SK-N-SH (cell line): ENCODE data around the gene CCDC149.

Experiments used
- EP300 ChIP-seq, 2 experiments: IDR thresholded peaks; 2 replicates each; pipeline versions ENCODE4 v1.4.0 to v1.6.1; 2012; ENCODE audit warnings: borderline replicate concordance in 1 of 2, low read depth in 1 of 2, low read length in 1 of 2
- EZH2phosphoT487 ChIP-seq: fragments of 200-600 bp; sonication (generic); IDR thresholded peaks from 2 replicates; pipeline ENCODE4 v1.6.1; 2017; ENCODE audit warnings: low read depth, mixed run types, mild to moderate bottlenecking, antibody characterized with exemption, moderate library complexity, borderline replicate concordance
- GABPA ChIP-seq: IDR thresholded peaks from 2 replicates; pipeline ENCODE4 v1.4.0; 2012; ENCODE audit warnings: low read depth, mild to moderate bottlenecking
- JUND ChIP-seq: IDR thresholded peaks from 2 replicates; pipeline ENCODE4 v1.4.0; 2012
- NRF1 ChIP-seq: IDR thresholded peaks from 2 replicates; pipeline ENCODE4 v1.6.1; 2012; ENCODE audit warnings: low read depth, mild to moderate bottlenecking, low read length
- POLR2AphosphoS5 ChIP-seq: IDR thresholded peaks from 2 replicates; pipeline ENCODE4 v1.6.1; 2012; ENCODE audit warnings: low read depth, low read length
- TAF1 ChIP-seq: IDR thresholded peaks from 2 replicates; pipeline ENCODE4 v1.6.1; 2012; ENCODE audit warnings: low read depth, mild to moderate bottlenecking, low read length, moderate library complexity, borderline replicate concordance
- TCF12 ChIP-seq: IDR thresholded peaks from 2 replicates; pipeline ENCODE4 v1.4.0; 2012
- TF ChIP-seq, protein P1 (sequence below): fragments of 200-600 bp; sonication (generic); IDR thresholded peaks from 2 replicates; pipeline ENCODE4 v1.6.1; 2017; ENCODE audit warnings: antibody characterized with exemption, mild to moderate bottlenecking, moderate library complexity
- TF ChIP-seq, protein P2 (sequence below): IDR thresholded peaks from 2 replicates; pipeline ENCODE4 v1.4.0; 2012; ENCODE audit warnings: low read depth, borderline replicate concordance
- TF ChIP-seq, protein P3 (sequence below): IDR thresholded peaks from 2 replicates; pipeline ENCODE4; 2012

DNA sequence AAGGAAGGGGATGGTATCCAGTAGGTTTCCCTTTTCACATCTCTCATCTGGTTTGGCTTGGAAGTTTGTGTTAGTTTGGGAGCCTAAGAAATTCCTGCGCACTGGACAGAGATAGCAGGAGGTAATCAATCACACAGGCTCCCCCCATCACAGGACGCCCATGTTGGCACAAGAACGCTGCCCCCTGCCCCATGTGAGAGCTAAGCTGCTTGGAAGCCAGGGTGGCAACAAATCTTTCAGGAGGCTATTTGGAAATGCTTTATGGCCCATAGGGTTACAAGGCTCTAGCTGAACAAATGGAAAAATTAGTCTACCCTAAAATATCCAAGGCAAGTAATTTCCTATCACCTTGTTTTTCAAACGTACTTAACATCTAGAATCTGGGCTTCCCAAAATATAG, 63.5 kb downstream of the CCDC149 start:
- TF ChIP-seq, protein P1, sequence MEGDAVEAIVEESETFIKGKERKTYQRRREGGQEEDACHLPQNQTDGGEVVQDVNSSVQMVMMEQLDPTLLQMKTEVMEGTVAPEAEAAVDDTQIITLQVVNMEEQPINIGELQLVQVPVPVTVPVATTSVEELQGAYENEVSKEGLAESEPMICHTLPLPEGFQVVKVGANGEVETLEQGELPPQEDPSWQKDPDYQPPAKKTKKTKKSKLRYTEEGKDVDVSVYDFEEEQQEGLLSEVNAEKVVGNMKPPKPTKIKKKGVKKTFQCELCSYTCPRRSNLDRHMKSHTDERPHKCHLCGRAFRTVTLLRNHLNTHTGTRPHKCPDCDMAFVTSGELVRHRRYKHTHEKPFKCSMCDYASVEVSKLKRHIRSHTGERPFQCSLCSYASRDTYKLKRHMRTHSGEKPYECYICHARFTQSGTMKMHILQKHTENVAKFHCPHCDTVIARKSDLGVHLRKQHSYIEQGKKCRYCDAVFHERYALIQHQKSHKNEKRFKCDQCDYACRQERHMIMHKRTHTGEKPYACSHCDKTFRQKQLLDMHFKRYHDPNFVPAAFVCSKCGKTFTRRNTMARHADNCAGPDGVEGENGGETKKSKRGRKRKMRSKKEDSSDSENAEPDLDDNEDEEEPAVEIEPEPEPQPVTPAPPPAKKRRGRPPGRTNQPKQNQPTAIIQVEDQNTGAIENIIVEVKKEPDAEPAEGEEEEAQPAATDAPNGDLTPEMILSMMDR = no peak
- no peak for TF ChIP-seq EZH2phosphoT487
- TF ChIP-seq NRF1 = no peak
- no peak for TF ChIP-seq POLR2AphosphoS5
- TF ChIP-seq, protein P2, sequence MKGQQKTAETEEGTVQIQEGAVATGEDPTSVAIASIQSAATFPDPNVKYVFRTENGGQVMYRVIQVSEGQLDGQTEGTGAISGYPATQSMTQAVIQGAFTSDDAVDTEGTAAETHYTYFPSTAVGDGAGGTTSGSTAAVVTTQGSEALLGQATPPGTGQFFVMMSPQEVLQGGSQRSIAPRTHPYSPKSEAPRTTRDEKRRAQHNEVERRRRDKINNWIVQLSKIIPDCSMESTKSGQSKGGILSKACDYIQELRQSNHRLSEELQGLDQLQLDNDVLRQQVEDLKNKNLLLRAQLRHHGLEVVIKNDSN = no peak
- TF ChIP-seq, protein P3, sequence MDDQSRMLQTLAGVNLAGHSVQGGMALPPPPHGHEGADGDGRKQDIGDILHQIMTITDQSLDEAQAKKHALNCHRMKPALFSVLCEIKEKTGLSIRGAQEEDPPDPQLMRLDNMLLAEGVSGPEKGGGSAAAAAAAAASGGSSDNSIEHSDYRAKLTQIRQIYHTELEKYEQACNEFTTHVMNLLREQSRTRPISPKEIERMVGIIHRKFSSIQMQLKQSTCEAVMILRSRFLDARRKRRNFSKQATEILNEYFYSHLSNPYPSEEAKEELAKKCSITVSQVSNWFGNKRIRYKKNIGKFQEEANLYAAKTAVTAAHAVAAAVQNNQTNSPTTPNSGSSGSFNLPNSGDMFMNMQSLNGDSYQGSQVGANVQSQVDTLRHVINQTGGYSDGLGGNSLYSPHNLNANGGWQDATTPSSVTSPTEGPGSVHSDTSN = no peak
- no peak for TF ChIP-seq TAF1
- no peak for TF ChIP-seq EP300 (IDR thresholded peaks at IDR 0.05; ENCODE audit: borderline replicate concordance in 1 of 2, low read depth in 1 of 2, low read length in 1 of 2)
- TF ChIP-seq TCF12 = no peak
- TF ChIP-seq GABPA = no peak
- no peak for TF ChIP-seq JUND
